UCSD-AML1 (cell line): ENCODE measurements around the gene CAND2.

ENCODE experiments used
- DNase-seq: peaks from one replicate; lab custom pipeline; 2025; ENCODE audit not compliant: unreplicated experiment; lab: John Stamatoyannopoulos, UW

CAND2 gene

GRCh38 chr3:12796171-12797123 is at the start of gene CAND2:
TSS of gene CAND2 (plus strand) at chr3:12796680. CDS start at chr3:12796721, 41 bp downstream.
- DNase-seq: no peak

- DNase-seq: no peak
Observed at GRCh38 chr3:12748477-12748876, 48.0 kb upstream of the CAND2 start.

GRCh38 chr3:12750223-12750622 is 46.3 kb upstream of the CAND2 start:
- no peak for DNase-seq

GRCh38 chr3:12750658-12751071 is 45.8 kb upstream of the CAND2 start:
- no peak for DNase-seq

GRCh38 chr3:12751571-12751970 is 44.9 kb upstream of the CAND2 start:
- no peak for DNase-seq

GRCh38 chr3:12752102-12752501 is 44.4 kb upstream of the CAND2 start:
- no peak for DNase-seq

- DNase-seq: no peak
Observed at GRCh38 chr3:12752809-12753208, 43.7 kb upstream of the CAND2 start.

- DNase-seq: no peak
Observed at GRCh38 chr3:12753275-12754028, 43.0 kb upstream of the CAND2 start.

GRCh38 chr3:12754313-12754712 is 42.2 kb upstream of the CAND2 start:
- DNase-seq: no peak

- no peak for DNase-seq
Observed at GRCh38 chr3:12755754-12756153, 40.7 kb upstream of the CAND2 start.

GRCh38 chr3:12756175-12756574 is 40.3 kb upstream of the CAND2 start:
- DNase-seq: no peak

GRCh38 chr3:12756635-12757034 is 39.8 kb upstream of the CAND2 start:
- DNase-seq: no peak

GRCh38 chr3:12758025-12758781 is 38.3 kb upstream of the CAND2 start:
- no peak for DNase-seq

GRCh38 chr3:12759097-12759679 is 37.3 kb upstream of the CAND2 start, which contains the start of gene TMEM40:
TSS of gene TMEM40 (minus strand) at chr3:12759259. CDS start at chr3:12749832, 9,427 bp downstream.
- DNase-seq: no peak

GRCh38 chr3:12759693-12760565 is 36.6 kb upstream of the CAND2 start:
- DNase-seq: no peak

GRCh38 chr3:12764171-12764776 is 32.2 kb upstream of the CAND2 start:
- DNase-seq: no peak

GRCh38 chr3:12766541-12766940 is 29.9 kb upstream of the CAND2 start:
- no peak for DNase-seq

- no peak for DNase-seq
Observed at GRCh38 chr3:12768579-12769527, 27.6 kb upstream of the CAND2 start.
